IPS-18c (cell line): ENCODE data around the gene TEX29.

Experiments used
- H3K4me3 ChIP-seq: 2 replicates; pipeline ENCODE4 v1.7.0; 2013; ENCODE audit warnings: low read depth, mild to moderate bottlenecking, low read length, moderate library complexity; ENCODE audit not compliant: insufficient read depth
- H3K9me3 ChIP-seq: one replicate; pipeline ENCODE4 v1.6.1; 2013; ENCODE audit warnings: mild to moderate bottlenecking, low read length, moderate library complexity; ENCODE audit not compliant: control insufficient read depth, insufficient read depth

Gene TEX29

GRCh38 chr13:111347438-111347837, 27.0 kb downstream of the TEX29 start:
- Histone ChIP-seq H3K9me3 (no peaks in the 10 kb centered on the region), H3K4me3 (no peak overlapping the region)

DNA sequence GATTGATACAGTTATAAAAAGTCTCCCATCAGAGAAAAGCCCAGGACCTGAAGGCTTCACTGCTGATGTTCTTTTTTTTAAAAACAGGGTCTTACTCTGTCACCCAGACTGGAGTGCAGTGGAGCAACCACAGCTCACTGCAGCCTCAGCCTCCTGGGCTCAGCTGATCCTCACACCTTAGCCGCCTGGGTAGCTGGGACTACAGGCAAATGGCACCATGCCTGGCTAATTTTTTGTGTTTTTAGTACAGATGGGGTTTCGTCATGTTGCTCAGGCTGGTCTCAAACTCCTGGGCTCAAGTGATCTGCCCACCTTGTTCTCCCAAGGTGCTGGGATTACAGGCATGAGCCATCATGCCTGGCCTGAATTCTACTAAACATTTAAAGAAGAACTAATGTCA, 33.1 kb downstream of the TEX29 start:
- Histone ChIP-seq H3K4me3 (no peak overlapping the region), H3K9me3 (no peaks in the 10 kb centered on the region)

DNA sequence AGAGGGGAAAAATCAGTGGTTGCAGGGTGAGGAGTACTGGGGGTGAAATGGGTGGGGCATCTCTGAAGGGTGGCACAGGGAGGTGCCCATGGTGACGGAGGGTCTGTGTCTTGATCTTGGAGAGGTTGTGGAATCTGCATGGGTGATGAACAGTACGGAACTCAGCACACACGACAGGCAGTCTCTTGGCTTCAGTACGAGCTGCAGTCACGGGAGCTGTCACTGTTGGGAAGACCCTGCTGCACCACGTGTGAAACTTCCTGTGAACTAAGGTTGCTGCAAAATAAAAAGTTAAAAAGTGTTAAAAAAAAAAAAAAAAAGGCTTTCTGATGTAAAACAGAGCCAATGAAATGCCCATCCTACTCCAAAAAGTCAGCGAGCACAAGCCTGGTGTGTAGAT, 34.3 kb downstream of the TEX29 start:
- no peak overlapping the region for H3K4me3 ChIP-seq
- H3K9me3 ChIP-seq, result no peaks in the 10 kb centered on the region

DNA sequence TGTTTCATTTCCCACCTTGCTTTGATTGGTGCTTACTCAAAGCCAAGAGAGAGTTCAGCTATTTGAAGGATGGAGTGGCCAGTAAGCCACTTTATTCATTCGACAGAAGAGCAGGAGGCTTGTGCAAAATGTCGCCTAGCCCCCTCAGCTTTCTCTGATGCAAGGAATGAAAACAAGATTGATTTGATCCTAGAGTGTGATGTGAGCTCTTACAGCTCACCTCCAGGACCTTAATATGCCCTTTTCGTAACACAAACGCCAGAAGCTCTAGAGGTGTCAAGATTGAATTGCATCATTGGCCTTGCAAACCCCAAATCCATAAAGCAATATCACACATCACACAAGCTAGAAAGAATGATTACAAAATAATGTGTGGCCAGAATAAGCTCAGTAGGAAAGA, 36.4 kb downstream of the TEX29 start:
- Histone ChIP-seq H3K9me3 (no peaks in the 10 kb centered on the region), H3K4me3 (no peak overlapping the region)

GRCh38 chr13:111359237-111359915, 38.9 kb downstream of the TEX29 start:
- H3K4me3 ChIP-seq, result no peak overlapping the region
- no peaks in the 10 kb centered on the region for H3K9me3 ChIP-seq

DNA sequence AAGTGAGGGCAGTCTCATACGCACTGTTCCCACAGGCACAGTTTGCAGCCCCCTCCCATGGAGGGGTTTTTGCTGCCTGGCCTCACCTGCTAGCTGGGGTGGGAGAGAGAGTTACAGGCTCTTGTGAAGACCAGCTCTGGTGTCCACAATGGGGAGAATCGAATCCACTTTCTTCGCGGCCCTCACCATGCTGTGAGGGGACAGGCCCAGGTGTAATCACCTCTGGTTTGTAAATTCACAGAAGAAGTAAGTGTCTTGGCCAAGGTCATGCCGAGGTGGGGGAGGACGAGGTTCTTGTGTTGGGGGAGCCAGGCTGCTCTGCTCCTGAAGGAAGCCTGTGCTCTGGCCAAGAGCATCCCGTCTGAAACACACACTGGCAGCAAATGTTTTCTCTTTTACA, 39.5 kb downstream of the TEX29 start:
- no peak overlapping the region for H3K4me3 ChIP-seq
- no peaks in the 10 kb centered on the region for H3K9me3 ChIP-seq

- no peaks in the 10 kb centered on the region for H3K9me3 ChIP-seq
- no peak overlapping the region for H3K4me3 ChIP-seq
Measured at GRCh38 chr13:111360452-111360851, 40.0 kb downstream of the TEX29 start.

GRCh38 chr13:111361046-111361872, 40.8 kb downstream of the TEX29 start:
- Histone ChIP-seq H3K4me3 (no peak overlapping the region), H3K9me3 (no peaks in the 10 kb centered on the region)

DNA sequence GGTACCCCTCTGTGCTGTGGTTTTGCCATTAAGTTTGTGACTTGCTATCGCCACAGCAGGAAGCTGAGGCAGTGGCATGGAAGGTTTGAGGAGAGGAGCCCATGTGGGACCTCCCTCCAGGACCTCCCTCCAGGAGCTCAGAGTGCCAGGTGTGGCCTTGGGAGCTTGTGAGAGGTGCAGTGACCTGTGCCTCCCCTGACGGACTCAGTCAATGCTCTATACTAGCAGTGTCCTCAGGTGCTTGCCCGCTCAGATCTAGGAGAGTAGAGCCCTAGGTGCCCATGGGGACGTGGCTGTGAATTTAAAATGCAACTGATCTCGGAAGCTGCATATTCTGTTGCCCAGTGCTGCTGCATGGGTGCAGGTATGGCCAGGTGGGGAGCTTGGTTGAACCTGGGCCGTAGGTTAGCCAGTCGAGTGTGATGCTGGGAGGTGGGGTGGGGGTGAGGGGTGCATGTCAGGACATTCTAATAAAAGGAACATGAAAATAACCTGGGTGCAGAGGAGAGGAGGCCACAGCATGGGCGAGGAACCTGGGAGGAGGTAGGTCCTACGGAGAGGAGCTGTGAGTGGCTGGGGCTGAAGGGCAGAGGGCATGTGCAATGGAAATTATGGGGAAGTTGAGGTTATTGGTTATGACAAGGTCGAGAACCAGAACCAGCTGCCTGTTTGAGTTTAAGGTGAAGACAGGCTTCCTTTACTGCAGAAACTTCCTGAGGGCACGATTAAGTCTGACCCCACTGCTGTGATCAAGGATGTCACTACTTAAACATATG, 41.6 kb downstream of the TEX29 start:
- Histone ChIP-seq H3K4me3 (no peak overlapping the region), H3K9me3 (no peaks in the 10 kb centered on the region)

DNA sequence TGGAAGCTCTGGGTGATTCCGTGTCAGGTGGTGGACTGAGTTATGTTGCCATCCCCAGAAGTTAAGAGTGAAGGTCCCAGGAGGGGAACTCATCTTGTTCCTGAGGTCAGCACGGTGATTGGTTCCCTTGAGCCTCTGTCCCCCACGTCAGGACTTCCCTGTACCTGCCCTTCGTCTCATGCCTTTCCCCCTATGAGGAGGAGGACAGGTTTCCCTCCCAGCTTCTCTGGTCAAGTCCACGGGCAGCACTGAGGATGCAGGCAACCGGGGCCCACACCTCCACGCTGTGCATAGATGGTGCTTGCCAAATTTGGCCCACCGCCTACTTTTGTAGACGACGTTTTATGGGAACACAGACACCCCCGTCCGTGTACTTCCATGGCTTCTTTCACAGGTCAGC, 42.7 kb downstream of the TEX29 start:
- Histone ChIP-seq H3K4me3 (no peak overlapping the region), H3K9me3 (no peaks in the 10 kb centered on the region)

- Histone ChIP-seq H3K4me3 (no peak overlapping the region), H3K9me3 (no peaks in the 10 kb centered on the region)
Measured at GRCh38 chr13:111363591-111363990, 43.1 kb downstream of the TEX29 start.

GRCh38 chr13:111365149-111366005, 44.9 kb downstream of the TEX29 start:
- no peaks in the 10 kb centered on the region for H3K9me3 ChIP-seq

DNA sequence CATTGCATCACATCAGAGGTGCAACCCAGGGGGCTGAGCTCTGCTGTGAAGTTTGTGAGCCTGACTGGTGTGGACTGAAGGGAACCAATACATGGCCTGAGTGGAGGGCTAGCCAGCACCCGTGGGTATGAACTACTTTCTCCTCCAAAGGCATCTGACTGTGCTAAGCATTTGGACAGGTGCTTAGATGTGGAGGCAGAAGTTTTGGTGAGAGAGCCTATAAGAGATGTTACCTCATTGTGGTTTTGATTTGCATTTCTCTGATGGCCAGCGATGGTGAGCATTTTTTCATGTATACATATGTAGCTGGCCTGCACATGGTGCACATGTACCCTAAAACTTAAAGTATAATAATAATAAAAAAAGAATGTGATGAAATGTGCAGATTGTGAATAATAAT, 46.9 kb downstream of the TEX29 start:
- Histone ChIP-seq H3K4me3 (no peak overlapping the region), H3K9me3 (no peaks in the 10 kb centered on the region)

More at GRCh38 chr13:111365149-111366005, 44.9 kb downstream of the TEX29 start:
- no peak overlapping the region for H3K4me3 ChIP-seq

DNA sequence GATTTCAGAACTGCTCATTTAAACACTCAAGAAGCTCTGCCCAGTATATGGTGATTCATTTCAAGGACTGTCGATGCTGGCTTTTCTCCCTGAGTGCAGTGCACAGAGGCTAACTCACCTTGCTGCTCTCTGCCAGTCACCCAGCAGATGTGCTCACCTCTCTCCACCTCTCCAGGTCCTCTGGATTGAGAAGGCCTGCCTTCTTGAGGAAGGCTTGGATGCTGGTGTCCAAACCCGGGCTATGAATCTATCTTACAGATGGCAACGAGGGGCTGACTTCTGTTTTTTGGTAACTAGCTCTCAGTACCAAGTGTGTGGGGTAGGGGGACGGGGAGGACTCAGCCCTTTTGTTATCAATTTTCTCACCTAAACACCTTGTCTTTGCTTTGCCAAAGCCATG, 47.6 kb downstream of the TEX29 start:
- Histone ChIP-seq H3K9me3 (no peaks in the 10 kb centered on the region), H3K4me3 (no peak overlapping the region)

DNA sequence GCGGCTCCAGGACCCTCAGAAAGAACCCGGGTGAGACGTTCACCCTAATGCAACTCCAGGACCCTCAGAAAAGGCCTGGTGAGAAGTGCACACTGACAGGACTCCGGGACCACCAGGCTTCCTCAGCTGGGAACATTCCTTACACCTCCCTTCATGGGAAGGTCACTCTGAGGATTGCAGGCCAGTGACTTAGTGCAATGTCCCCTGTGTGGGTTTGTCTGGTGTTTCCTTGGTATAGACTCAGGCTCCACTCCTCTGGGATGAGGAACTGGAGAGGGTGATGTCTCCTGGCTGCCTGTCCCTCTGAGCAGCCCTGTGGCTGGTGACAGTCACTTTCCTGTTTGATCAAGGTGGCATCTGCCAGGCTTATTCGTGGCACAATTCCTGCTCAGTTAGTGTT, 49.7 kb downstream of the TEX29 start:
- Histone ChIP-seq H3K4me3 (no peak overlapping the region), H3K9me3 (no peaks in the 10 kb centered on the region)

- Histone ChIP-seq H3K4me3 (no peak overlapping the region), H3K9me3 (no peaks in the 10 kb centered on the region)
Measured at GRCh38 chr13:111370570-111371535, 50.4 kb downstream of the TEX29 start.
